Naive B cell (primary cell): ENCODE data around the gene TOM1. TPM values are rescaled to one million over a fixed set of nuclear protein-coding genes. Genes with fewer than 3 reads are reported as not detected.
"Not testable (repeated sequence)": the region's sequence is repeated elsewhere in the genome, so short reads cannot be mapped to it uniquely, and the experiment has no call there.

Experiments used
- ATAC-seq, 2 donors: fragments of 150-1000 bp; cut with Tn5 transposase; 2 replicates each; pipeline ENCODE4 v1.10.0; 2021; ENCODE audit warnings: low read depth in 2 of 2, mild to moderate bottlenecking in 2 of 2, moderate library complexity in 2 of 2
- DNase-seq: peaks from one replicate; pipeline ENCODE4 v3.0.0; 2022
- H3K27ac Mint-ChIP-seq, 6 donors: one replicate each; pipeline ENCODE4 v1.8.0; 2020 to 2022; ENCODE audit warnings: mild to moderate bottlenecking in 6 of 6, mixed read lengths in 6 of 6, moderate library complexity in 5 of 6, inconsistent platforms in 2 of 6
- H3K27me3 Mint-ChIP-seq, 3 donors: one replicate each; pipeline ENCODE4 v1.8.0; 2021 to 2022; ENCODE audit warnings: mixed read lengths in 3 of 3, mild to moderate bottlenecking in 1 of 3
- H3K36me3 Mint-ChIP-seq, 2 donors: one replicate each; pipeline ENCODE4 v1.8.0; 2020 to 2022; ENCODE audit warnings: mixed read lengths in 2 of 2, inconsistent platforms in 1 of 2, mild to moderate bottlenecking in 1 of 2
- H3K4me1 Mint-ChIP-seq, 3 donors: one replicate each; pipeline ENCODE4 v1.8.0; 2020 to 2022; ENCODE audit warnings: mixed read lengths in 3 of 3, inconsistent platforms in 1 of 3, mild to moderate bottlenecking in 1 of 3, moderate library complexity in 1 of 3
- H3K4me3 Mint-ChIP-seq, 8 donors: one replicate each; pipeline ENCODE4 v1.8.0; 2020 to 2022; ENCODE audit warnings: mild to moderate bottlenecking in 8 of 8, mixed read lengths in 8 of 8, moderate library complexity in 8 of 8, inconsistent platforms in 2 of 8
- H3K9me3 Mint-ChIP-seq, 7 donors: one replicate each; pipeline ENCODE4 v1.8.0; 2020 to 2022; ENCODE audit warnings: mixed read lengths in 7 of 7, mild to moderate bottlenecking in 5 of 7, inconsistent platforms in 2 of 7, moderate library complexity in 1 of 7
- polyA plus RNA-seq, 6 donors: library from polyadenylated mRNA; unstranded; fragments of 300-500 nt; fragmentation: Illumina TruSeq; gene quantifications; one replicate each; pipeline ENCODE4 v1.2.3, GENCODE V29; 2021; ENCODE audit warnings: low read depth in 6 of 6

The TOM1 gene
- polyA plus RNA-seq, 6 donors from 2014 or later, result 15.4 to 24.9 (median 18.8) TPM

DNA sequence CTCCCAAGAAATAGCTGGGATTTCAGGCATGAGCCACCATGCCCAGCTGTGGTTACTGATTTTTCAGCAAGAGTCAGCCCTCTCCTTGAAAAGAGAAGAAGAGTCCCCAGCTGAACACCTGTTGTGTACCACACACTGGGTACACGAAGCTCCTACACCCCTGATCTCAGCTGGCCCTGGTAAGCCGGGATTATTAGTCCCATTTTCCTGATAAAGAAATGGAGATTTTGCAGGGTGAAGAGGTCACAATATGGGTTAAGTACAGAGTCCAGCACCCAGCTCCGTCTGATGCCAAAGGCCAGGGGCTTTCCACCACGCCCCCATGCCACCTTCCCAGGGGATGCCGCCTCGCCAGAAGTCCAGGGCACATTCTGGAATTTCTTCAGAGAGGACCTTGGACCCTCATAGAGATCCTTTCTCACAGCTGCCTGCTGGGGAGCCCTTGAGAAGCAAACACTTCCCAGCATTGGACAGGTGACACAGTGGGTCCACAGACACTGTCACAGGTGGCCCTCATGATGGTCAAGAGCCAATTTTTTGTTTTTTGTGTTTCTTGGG is 61.4 kb downstream of the TOM1 start:
- ATAC-seq (no peak), DNase-seq (no peak)
- H3K9me3 Mint-ChIP-seq, result peaks cover 0 to 2% (median 0%) of the 10 kb centered on the region in 7 donors
- peaks cover 5 to 31% (median 18%) of the 10 kb centered on the region in 3 donors for H3K4me1 Mint-ChIP-seq
- no peaks in the 10 kb centered on the region for H3K27me3 Mint-ChIP-seq
- no peak overlapping the region for H3K4me3 Mint-ChIP-seq
- peak overlapping the region in 1 of 6 donors; percentile 82 for H3K27ac Mint-ChIP-seq
- no peaks in the 10 kb centered on the region for H3K36me3 Mint-ChIP-seq

DNA sequence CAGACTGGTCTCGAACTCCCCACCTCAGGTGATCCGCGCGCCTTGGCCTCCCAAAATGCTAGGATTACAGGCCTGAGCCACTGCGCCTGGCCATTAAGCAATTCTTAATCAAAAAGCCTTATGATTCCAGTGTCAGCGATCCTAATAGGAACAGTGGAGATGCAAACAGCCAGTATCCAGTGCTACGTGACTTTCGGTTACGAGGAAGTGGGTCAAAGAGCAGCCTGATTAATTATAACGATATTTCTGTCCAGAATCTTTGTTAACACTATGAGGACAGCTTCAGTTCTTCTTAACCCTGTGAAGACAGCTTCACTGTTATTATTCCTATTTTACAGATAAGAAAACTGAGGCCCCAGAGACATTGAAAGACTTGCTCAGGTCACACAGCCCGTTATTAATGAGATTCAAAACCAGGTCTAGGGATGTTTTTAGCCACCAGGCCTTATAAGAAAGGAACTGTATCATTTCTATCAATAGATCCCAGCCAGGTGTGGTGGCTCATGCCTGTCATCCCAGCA is 63.9 kb downstream of the TOM1 start:
- no peak overlapping the region for H3K27ac Mint-ChIP-seq
- H3K36me3 Mint-ChIP-seq, result no peaks in the 10 kb centered on the region
- ATAC-seq (no peak), DNase-seq (no peak)
- H3K27me3 Mint-ChIP-seq, result no peaks in the 10 kb centered on the region
- no peaks in the 10 kb centered on the region for H3K9me3 Mint-ChIP-seq
- no peak overlapping the region for H3K4me3 Mint-ChIP-seq
- H3K4me1 Mint-ChIP-seq, result peaks cover 9 to 36% (median 32%) of the 10 kb centered on the region in 3 donors

DNA sequence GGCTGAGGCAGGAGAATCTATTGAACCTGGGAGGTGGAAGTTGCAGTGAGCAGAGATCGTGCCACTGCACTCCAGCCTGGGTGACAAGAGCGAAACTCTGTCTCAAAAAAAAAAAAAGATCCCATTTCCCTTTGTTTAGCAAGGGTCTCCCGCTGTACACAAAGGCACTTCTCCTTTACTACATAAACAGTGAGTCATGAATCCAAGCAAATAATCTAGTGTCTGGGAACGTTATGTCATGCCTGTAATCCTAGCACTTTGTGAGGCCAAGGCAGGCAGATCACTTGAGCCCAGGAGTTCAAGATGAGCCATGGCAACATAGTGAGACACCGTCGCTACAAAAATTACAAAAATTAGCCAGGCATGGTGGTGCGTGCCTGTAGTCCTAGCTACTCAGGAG is 64.5 kb downstream of the TOM1 start:
- not testable (repeated sequence) for ATAC-seq, H3K27me3 Mint-ChIP-seq, H3K27ac Mint-ChIP-seq, DNase-seq, H3K36me3 Mint-ChIP-seq, H3K9me3 Mint-ChIP-seq, H3K4me3 Mint-ChIP-seq
- peaks cover 12 to 40% (median 37%) of the 10 kb centered on the region in 3 donors for H3K4me1 Mint-ChIP-seq

DNA sequence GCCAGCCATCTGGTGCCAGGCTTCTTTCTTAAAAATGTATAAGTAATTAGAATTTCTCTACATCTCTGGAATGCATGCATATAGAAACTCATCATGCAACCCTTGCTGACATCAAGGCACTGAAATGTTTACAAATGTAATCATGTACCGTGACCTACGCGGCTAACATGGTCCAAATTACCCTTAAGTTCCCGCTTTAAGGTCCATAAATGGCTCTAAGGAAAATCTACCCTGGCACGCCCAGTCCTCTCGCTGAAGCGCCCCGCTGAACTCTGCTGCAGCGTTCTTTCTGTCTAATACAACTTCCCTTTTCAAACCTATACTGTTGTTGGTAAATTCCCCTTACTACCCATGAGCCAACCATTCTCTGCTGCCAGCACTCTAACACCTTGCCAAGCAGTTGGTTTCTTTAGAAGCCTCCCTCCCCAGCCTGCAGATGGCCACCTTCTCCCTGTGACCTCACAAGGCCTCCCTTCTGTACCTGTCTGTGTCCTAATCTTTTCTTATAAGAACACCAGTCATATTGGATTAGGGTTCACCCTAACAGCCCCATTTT is 67.7 kb downstream of the TOM1 start:
- H3K4me1 Mint-ChIP-seq, result peaks cover 21 to 48% (median 45%) of the 10 kb centered on the region in 3 donors

DNA sequence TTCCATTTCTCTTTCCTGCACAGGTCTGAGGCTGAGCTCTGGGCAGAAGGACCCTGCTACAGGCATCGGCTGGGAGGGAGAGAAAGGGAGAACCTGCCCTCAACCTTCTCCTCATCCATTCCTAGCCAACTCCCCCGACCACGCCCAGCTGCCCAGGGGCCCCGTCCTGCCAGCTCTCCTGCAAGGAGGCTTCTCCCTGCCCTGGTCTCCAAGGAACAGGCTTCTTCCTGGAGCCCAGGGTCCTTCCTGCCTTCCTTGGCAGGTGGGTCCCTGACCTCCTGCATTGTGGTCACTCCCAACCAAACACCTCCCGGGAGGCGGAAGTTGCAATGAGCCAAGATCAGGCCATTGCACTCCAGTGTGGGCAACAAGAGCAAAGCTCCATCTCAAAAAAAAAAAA is 68.7 kb downstream of the TOM1 start:
- no peak for DNase-seq
- no peaks in the 10 kb centered on the region for H3K36me3 Mint-ChIP-seq
- no peaks in the 10 kb centered on the region for H3K9me3 Mint-ChIP-seq
- H3K27me3 Mint-ChIP-seq, result no peaks in the 10 kb centered on the region
- H3K4me1 Mint-ChIP-seq, result peaks cover 21 to 45% (median 43%) of the 10 kb centered on the region in 3 donors
- H3K27ac Mint-ChIP-seq, result no peak overlapping the region
- no peak overlapping the region for H3K4me3 Mint-ChIP-seq
- no peak for ATAC-seq

More for the DNA sequence above, 67.7 kb downstream of the TOM1 start:
- Mint-ChIP-seq H3K27ac (peak overlapping the region in 5 of 6 donors; percentile 61 to 90 (median 89)), H3K4me3 (peak overlapping the region in 6 of 8 donors; percentile 1 to 52 (median 34)), H3K27me3 (no peaks in the 10 kb centered on the region), H3K9me3 (no peaks in the 10 kb centered on the region), H3K36me3 (no peaks in the 10 kb centered on the region)
- ATAC-seq (peak; percentile 95), DNase-seq (peak; percentile 84)

DNA sequence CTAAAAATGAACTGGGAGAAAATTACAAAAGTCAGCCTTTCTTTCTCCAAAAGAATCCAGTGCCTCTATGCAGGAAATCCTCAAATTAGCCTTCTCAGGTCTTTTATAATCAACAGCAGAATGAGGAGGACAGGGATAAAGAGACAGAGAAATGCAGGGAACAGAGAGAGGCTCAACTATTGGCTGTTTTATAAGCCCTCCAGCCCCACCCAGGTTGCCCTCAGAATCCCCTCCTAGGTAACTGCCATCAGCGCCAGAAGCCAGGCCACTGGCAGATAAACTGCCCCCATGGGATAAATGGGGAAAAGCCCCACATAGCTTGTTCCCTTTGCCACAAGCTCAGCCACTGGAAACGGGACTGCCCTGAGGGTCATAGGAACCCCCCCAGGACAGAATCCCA is 70.3 kb downstream of the TOM1 start:
- H3K27ac Mint-ChIP-seq, result no peak overlapping the region
- H3K36me3 Mint-ChIP-seq, result no peaks in the 10 kb centered on the region
- no peaks in the 10 kb centered on the region for H3K9me3 Mint-ChIP-seq
- ATAC-seq (no peak), DNase-seq (no peak)
- H3K27me3 Mint-ChIP-seq, result no peaks in the 10 kb centered on the region
- H3K4me1 Mint-ChIP-seq, result peaks cover 21 to 49% (median 43%) of the 10 kb centered on the region in 3 donors
- no peak overlapping the region for H3K4me3 Mint-ChIP-seq

DNA sequence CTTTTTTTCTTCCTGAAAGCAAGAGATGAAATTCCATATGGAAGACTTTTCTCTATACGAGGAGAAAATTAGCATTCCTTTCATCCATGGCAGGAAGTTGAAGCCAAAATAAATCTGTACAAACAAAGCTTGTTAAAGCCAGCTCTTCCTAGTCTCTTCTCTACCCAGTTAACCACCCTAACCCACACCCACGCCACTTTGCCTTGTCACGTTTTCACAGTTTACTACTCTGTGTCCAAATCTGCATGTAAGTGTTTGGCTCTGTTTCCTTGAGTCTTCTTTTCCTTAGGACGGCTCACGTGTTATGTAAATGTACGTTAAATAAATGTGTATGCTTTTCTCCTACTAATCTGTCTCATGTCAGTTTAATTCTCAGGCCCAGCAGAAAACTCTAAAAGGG is 74.1 kb downstream of the TOM1 start:
- Mint-ChIP-seq H3K4me3 (peak overlapping the region in 1 of 8 donors; percentile 25), H3K9me3 (no peaks in the 10 kb centered on the region), H3K36me3 (no peaks in the 10 kb centered on the region), H3K27ac (no peak overlapping the region), H3K27me3 (no peaks in the 10 kb centered on the region), H3K4me1 (peaks cover 25 to 53% (median 42%) of the 10 kb centered on the region in 3 donors)
- DNase-seq (no peak), ATAC-seq (no peak)

DNA sequence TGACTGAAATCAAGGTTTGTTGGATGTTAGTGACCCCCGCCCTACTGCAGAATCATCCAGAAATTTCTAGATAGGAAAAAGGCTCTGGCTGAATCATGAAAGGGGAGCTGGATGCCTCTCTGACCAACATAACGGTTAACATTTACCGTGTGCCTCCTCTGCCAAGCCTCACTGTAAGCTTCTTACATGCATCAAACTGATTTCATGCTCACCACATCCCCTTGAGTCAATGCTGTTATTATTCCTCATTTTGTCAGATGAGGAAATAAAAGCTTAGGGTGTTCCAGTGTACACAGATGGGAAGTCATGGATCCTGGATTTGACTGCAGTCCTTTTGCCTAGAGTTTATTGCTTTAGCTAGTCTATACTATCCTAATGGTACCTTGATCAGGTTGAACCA is 75.3 kb downstream of the TOM1 start:
- no peak overlapping the region for H3K4me3 Mint-ChIP-seq
- H3K27me3 Mint-ChIP-seq, result no peaks in the 10 kb centered on the region
- H3K27ac Mint-ChIP-seq, result no peak overlapping the region
- H3K4me1 Mint-ChIP-seq, result peaks cover 25 to 58% (median 38%) of the 10 kb centered on the region in 3 donors
- H3K9me3 Mint-ChIP-seq, result no peaks in the 10 kb centered on the region
- DNase-seq (no peak), ATAC-seq (no peak)
- H3K36me3 Mint-ChIP-seq, result no peaks in the 10 kb centered on the region

DNA sequence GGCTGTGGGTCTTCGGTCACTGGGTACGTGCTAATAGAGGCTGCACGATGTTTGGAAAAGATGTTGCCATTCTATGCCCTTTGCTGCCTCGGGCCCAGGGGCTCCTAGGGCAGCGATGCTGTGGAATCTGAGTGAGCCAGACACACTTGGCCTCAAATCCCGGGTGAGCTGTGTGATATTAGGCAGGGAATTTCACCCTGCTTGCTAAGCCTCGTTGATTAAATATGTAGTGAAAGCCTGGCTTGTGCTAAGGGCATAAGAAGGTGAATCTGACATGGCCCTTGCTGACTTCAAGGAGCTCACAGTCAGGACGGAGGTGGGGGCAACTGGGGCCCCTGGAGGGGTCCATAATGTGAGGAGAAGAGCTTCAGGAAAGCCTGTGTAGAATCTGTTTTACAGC is 75.8 kb downstream of the TOM1 start:
- H3K4me3 Mint-ChIP-seq, result peak overlapping the region in 1 of 8 donors; percentile 67
- no peak overlapping the region for H3K27ac Mint-ChIP-seq
- no peak for DNase-seq
- ATAC-seq, result no peak
- H3K36me3 Mint-ChIP-seq, result no peaks in the 10 kb centered on the region
- peaks cover 0 to 3% (median 0%) of the 10 kb centered on the region in 3 donors for H3K27me3 Mint-ChIP-seq
- peaks cover 29 to 60% (median 41%) of the 10 kb centered on the region in 3 donors for H3K4me1 Mint-ChIP-seq
- no peaks in the 10 kb centered on the region for H3K9me3 Mint-ChIP-seq

DNA sequence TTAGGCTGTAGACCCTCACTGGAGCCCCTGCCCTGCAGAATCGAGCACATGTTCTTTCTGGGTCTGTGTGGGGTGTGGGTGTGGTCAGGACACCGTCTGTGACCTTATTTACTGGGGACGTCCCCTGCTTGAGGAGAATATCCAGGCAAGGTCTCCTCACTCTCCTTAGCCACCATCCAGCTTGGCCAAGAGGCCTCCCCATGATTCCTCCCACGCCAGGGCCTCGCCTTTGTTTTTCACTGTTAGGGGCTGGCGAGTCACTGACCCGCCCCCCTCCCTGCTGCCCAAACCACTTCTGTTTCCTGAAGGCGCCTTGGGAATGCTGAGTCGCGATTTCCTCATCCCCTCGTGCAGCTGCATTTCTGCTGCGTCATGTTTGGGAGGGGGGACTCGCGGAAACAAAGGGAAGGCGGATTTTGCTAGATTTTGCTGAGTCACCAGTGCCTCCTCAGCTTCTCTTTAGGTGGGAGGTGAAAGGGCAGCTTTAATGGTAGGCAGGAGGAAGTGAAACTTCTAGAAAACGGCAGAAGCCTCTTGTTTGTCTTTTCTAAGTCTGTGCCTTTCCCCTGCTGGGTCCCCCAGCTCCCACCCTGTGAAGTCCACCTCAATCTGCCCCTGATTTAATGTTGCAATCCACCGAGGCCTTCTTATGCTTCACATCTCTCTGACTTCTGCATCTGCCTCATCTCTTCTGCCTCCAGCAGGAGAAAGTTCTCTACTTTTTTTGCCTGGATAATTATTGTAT is 77.2 kb downstream of the TOM1 start:
- no peaks in the 10 kb centered on the region for H3K9me3 Mint-ChIP-seq
- H3K27ac Mint-ChIP-seq, result peak overlapping the region; percentile 4 to 93 (median 82)

DNA sequence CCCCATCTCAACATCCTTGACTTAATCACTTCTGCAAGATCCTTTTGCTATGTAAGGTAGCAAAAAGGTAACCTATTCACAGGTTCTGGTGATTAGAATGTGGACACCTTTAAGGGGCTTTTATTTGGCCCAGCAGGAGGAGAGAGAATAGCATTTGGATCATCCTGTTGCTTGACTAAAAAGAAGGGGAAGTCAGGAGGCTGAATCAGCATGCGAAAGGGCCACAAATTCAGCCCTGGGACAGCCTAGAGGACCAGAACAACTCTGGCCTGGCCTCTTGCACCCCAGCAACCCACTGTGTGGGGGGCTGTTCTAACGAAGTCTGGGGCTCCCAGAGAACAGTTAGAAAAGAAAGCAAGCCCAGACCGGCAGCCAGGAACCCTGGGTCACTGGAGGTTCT is 78.0 kb downstream of the TOM1 start:
- peaks cover 0 to 11% (median 0%) of the 10 kb centered on the region in 3 donors for H3K27me3 Mint-ChIP-seq
- DNase-seq, result no peak
- peak overlapping the region in 2 of 6 donors; percentile 11 to 86 for H3K27ac Mint-ChIP-seq
- ATAC-seq, result no peak
- H3K9me3 Mint-ChIP-seq, result no peaks in the 10 kb centered on the region
- H3K36me3 Mint-ChIP-seq, result no peaks in the 10 kb centered on the region
- peaks cover 27 to 55% (median 43%) of the 10 kb centered on the region in 3 donors for H3K4me1 Mint-ChIP-seq
- peak overlapping the region in 4 of 8 donors; percentile 42 to 68 (median 66) for H3K4me3 Mint-ChIP-seq

More for the DNA sequence above, 77.2 kb downstream of the TOM1 start:
- ATAC-seq (peak; percentile 84 to 85), DNase-seq (peak; percentile 73)
- peaks cover 31 to 57% (median 45%) of the 10 kb centered on the region in 3 donors for H3K4me1 Mint-ChIP-seq
- peak overlapping the region; percentile 5 to 85 (median 66) for H3K4me3 Mint-ChIP-seq
- H3K27me3 Mint-ChIP-seq, result peaks cover 0 to 8% (median 0%) of the 10 kb centered on the region in 3 donors
- H3K36me3 Mint-ChIP-seq, result no peaks in the 10 kb centered on the region

DNA sequence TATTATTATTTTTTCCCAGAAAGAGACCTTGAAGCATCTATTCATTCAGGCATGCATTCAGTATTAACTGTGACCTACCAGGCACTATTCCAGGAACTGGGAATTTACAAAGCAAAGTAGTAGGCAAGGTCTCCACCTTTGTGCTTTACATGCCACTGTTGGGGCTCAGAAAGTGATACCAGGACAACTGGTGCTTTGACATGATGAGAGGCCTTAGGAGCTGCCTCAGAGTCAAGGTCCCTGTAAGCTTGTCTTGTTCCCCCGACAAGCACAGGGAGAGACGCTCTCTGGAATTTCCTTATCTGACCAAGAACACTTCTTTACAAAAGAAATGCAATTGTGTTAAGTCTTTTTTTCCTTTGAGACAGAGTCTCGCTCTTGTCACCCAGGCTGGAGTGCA is 78.9 kb downstream of the TOM1 start:
- ATAC-seq (no peak), DNase-seq (no peak)
- Mint-ChIP-seq H3K27me3 (peaks cover 0 to 15% (median 0%) of the 10 kb centered on the region in 3 donors), H3K27ac (no peak overlapping the region), H3K4me3 (peak overlapping the region in 2 of 8 donors; percentile 8 to 24), H3K9me3 (no peaks in the 10 kb centered on the region), H3K36me3 (no peaks in the 10 kb centered on the region), H3K4me1 (peaks cover 27 to 55% (median 43%) of the 10 kb centered on the region in 3 donors)

DNA sequence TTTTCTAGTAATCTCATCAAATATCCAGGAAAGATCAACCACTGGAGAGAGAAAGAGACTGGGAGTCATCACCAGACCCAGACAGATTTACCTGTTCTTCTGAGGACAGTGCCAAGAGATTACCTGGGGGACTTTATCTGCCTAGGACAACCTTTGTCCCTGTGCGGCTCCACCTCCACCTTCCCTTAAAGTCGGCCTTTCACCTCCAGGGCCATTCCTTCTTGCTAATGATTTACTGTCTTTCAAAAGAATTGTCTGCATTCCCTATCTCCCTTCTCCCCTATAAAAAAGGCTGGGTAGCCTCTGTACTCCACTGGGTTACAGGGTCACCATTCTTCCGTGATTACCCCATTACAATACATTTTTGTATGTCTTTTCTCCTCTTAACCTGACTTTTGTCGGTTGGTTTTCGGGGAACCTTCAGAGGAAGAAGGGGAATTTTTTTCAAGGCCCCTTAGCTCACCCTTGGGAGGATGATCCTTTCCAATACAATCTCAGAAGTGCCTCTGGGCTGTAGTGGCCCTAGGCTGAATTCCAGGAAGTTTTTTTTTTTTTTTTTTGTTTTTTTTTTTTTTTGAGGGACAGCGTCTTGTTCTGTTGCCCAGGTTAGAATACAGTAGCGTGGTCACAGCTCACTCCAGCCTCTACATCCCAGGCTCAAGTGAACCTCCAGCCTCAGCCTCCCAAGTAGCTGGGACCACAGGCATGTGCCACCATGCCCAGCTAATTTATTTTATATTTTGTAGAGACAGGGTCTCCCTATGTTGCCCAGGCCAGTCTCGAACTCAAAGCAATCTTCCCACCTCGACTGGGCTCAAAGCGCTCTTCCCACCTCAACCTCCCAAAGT is 79.7 kb downstream of the TOM1 start:
- Mint-ChIP-seq H3K9me3 (no peaks in the 10 kb centered on the region), H3K36me3 (no peaks in the 10 kb centered on the region), H3K4me1 (peaks cover 27 to 55% (median 39%) of the 10 kb centered on the region in 3 donors), H3K27me3 (peaks cover 0 to 22% (median 0%) of the 10 kb centered on the region in 3 donors), H3K4me3 (peak overlapping the region in 5 of 8 donors; percentile 8 to 80 (median 49)), H3K27ac (no peak overlapping the region)
- DNase-seq, result no peak
- ATAC-seq, result no peak
